Measurements from ENCODE around the gene TRPC4AP. TPM values are rescaled to one million over a fixed set of nuclear protein-coding genes. Genes with fewer than 3 reads are reported as not detected.
A peak's percentile ranks its signal among the peaks of the same experiment; 100 is the strongest.

The TRPC4AP gene
- total RNA-seq, 1 donor: 98.8 TPM

DNA sequence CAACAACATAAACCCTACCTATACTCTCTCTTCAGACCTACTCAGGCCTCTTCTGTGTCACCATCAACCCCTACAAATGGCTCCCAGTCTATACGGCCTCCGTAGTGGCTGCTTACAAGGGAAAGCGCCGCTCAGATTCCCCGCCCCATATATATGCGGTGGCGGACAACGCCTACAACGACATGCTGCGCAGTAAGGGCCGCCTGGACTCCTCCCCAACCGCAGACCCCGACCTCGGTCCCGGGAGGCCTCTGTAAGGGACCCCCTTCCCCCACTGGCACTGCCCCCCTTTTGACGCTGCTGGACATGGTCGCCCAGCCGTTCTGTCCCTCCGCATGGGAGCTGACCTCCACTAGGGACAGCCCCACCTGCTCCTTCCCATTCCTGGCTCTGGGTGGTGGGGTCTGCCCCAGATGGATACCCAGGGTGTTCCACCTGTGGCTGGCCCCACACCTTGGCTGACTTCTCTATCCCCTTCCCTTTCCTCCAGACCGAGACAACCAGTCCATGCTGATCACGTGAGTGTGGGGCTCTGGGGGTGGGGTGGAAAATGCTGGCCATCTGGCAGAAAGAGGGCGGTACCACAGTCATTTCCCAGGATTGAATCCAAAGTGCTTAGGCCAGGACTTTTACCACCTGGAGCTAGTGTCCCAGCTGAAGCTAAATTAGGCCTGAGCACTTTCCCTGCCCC, 111.9 kb downstream of the TRPC4AP start:
- Histone ChIP-seq H3K27ac (ENCODE audit: low read depth, low read length) (no peak overlapping the region), H3K79me2 (ENCODE audit: insufficient read depth, low read length) (no peaks in the 10 kb centered on the region), H2AFZ (ENCODE audit: low read length) (no peak overlapping the region), H3K4me3 (ENCODE audit: insufficient read depth, low read length) (no peak overlapping the region), H3K27me3 (ENCODE audit: insufficient read depth, low read length) (peaks cover 38% of the 10 kb centered on the region), H3K9me3 (ENCODE audit: low read depth, low read length) (no peaks in the 10 kb centered on the region), H3K36me3 (ENCODE audit: insufficient read depth, low read length) (no peaks in the 10 kb centered on the region), H3K4me1 (ENCODE audit: insufficient read depth, low read length) (no peaks in the 10 kb centered on the region), H4K20me1 (ENCODE audit: insufficient read depth, low read length) (no peaks in the 10 kb centered on the region), H3K4me2 (ENCODE audit: insufficient read depth, low read length) (no peak overlapping the region)
- TF ChIP-seq, protein P1, sequence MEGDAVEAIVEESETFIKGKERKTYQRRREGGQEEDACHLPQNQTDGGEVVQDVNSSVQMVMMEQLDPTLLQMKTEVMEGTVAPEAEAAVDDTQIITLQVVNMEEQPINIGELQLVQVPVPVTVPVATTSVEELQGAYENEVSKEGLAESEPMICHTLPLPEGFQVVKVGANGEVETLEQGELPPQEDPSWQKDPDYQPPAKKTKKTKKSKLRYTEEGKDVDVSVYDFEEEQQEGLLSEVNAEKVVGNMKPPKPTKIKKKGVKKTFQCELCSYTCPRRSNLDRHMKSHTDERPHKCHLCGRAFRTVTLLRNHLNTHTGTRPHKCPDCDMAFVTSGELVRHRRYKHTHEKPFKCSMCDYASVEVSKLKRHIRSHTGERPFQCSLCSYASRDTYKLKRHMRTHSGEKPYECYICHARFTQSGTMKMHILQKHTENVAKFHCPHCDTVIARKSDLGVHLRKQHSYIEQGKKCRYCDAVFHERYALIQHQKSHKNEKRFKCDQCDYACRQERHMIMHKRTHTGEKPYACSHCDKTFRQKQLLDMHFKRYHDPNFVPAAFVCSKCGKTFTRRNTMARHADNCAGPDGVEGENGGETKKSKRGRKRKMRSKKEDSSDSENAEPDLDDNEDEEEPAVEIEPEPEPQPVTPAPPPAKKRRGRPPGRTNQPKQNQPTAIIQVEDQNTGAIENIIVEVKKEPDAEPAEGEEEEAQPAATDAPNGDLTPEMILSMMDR (IDR thresholded peaks at IDR 0.05; ENCODE audit: extremely low read depth, low read depth, low read length): no peak
- peak; percentile 55 for DNase-seq (ENCODE audit: insufficient read length, low spot score, missing footprints)

DNA sequence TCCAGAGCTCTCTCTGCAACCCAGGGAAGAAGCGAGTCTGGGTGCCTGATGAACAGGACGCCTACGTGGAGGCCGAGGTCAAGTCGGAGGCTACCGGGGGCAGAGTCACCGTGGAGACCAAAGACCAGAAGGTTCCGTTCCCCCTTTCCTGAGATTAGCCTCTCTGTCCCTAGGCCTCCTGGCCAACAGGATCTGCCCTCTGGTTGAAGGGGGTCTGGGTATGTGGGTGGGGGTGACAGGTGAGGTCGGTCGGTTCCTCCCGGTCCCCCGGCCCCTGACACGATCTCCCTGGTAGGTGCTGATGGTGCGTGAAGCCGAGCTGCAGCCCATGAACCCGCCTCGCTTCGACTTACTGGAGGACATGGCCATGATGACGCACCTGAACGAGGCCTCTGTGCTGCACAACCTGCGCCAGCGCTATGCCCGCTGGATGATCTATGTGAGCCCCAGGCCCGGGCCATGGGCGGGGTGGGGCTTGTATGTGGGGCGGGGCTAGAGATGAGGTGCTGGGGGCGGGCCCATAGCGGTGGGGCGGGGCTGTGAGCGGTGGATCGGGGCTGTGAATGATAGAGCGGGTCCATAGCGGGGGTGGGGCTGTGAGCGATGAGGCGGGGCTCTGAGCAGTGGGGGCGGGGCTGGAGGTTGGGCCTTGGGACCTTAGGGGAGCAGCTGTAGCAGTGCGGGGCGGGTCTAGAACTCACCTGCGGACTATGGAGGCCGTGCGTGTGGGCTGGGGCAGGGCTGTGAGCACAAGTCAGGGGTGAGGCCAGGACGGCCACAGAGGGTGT, 113.0 kb downstream of the TRPC4AP start:
- no peaks in the 10 kb centered on the region for H3K4me1 ChIP-seq (ENCODE audit: insufficient read depth, low read length)
- H3K79me2 ChIP-seq (ENCODE audit: insufficient read depth, low read length): no peaks in the 10 kb centered on the region
- TF ChIP-seq, protein P1 (IDR thresholded peaks at IDR 0.05; ENCODE audit: extremely low read depth, low read depth, low read length): no peak
- no peak overlapping the region for H2AFZ ChIP-seq (ENCODE audit: low read length)
- peaks cover 30% of the 10 kb centered on the region for H3K27me3 ChIP-seq (ENCODE audit: insufficient read depth, low read length)
- H3K27ac ChIP-seq (ENCODE audit: low read depth, low read length): no peak overlapping the region
- DNase-seq (ENCODE audit: insufficient read length, low spot score, missing footprints): peak; percentile 57
- H3K9me3 ChIP-seq (ENCODE audit: low read depth, low read length): no peaks in the 10 kb centered on the region
- H3K36me3 ChIP-seq (ENCODE audit: insufficient read depth, low read length): no peaks in the 10 kb centered on the region
- H4K20me1 ChIP-seq (ENCODE audit: insufficient read depth, low read length): no peaks in the 10 kb centered on the region
- H3K4me3 ChIP-seq (ENCODE audit: insufficient read depth, low read length): no peak overlapping the region
- H3K4me2 ChIP-seq (ENCODE audit: insufficient read depth, low read length): no peak overlapping the region

DNA sequence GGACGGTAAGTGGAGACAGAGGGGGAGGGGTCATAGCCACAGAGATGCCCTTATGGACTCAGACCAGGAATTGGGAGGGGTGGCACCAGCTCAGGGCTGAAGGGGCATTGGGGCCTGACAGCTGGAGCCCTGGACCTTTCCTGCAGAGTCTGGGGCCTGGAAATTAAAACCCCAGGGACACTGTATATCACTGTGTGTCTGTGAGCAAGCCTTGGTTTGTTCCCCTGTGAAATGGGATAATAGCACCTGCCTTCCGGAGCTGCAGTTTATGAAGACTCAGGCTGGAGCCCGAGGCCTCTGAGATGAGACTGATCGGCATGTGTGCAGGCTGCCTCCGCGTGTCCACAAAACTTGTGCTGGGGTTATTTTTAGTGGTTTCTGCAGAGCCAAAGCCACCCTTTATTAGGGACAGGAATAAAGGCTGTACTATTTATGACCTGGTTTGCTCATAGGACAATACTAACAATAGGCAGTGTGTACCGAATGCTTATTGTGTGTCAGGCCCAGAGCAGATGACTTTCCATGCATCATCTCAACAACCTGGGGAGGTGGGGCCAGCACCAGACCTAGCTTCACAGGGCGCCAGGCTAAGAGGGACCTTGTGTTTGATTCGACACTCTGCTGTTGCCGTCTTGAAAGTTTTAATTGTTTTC, 114.4 kb downstream of the TRPC4AP start:
- Histone ChIP-seq H3K27ac (ENCODE audit: low read depth, low read length) (no peak overlapping the region), H3K9me3 (ENCODE audit: low read depth, low read length) (no peaks in the 10 kb centered on the region), H4K20me1 (ENCODE audit: insufficient read depth, low read length) (no peaks in the 10 kb centered on the region), H3K4me1 (ENCODE audit: insufficient read depth, low read length) (no peaks in the 10 kb centered on the region), H3K79me2 (ENCODE audit: insufficient read depth, low read length) (no peaks in the 10 kb centered on the region), H2AFZ (ENCODE audit: low read length) (no peak overlapping the region), H3K4me2 (ENCODE audit: insufficient read depth, low read length) (no peak overlapping the region), H3K36me3 (ENCODE audit: insufficient read depth, low read length) (no peaks in the 10 kb centered on the region), H3K27me3 (ENCODE audit: insufficient read depth, low read length) (peaks cover 20% of the 10 kb centered on the region), H3K4me3 (ENCODE audit: insufficient read depth, low read length) (no peak overlapping the region)
- TF ChIP-seq, protein P1 (IDR thresholded peaks at IDR 0.05; ENCODE audit: extremely low read depth, low read depth, low read length): no peak
- DNase-seq (ENCODE audit: insufficient read length, low spot score, missing footprints): peak; percentile 69

Data from osteoblast (primary cell).